ENCODE data around the gene DNAJA4.

DNAJA4 gene

DNA sequence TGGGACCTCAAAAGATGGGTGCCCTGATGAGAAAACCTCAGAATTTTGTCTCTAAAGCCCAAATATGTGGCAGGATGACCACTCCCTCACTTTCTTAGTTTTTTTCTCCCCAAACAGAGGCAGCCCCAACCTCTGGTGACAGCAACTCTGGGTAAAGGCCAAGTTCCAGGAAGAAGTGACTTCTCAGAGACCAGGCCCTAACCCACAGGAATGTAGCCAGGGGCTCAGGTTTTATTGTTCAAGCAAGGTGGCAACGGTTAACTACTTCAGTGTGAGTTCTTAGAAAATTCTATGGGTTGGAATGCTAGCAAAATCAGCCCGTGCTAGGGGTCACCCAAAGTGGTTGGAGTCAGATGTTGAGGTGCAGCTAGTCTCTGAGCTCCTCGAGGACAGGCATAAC lies 5.1 kb upstream of the DNAJA4 start:
- Histone ChIP-seq H3K27me3 (ENCODE audit: insufficient read depth, low read length, poor library complexity, severe bottlenecking) (no peaks in the 10 kb centered on the region), H3F3A (ENCODE audit: low read depth) (no peaks in the 10 kb centered on the region), H3K9me3 (ENCODE audit: insufficient read depth, low read depth, low read length) (no peaks in the 10 kb centered on the region), H3K79me2 (ENCODE audit: insufficient read depth, low read length) (no peaks in the 10 kb centered on the region), H2AFZ (ENCODE audit: low read length) (peak overlapping the region; percentile 36; the same call in 1 of the 2 replicates), H3K4me3 (ENCODE audit: low read length, poor library complexity, severe bottlenecking) (no peak overlapping the region), H3K4me1 (ENCODE audit: insufficient read depth, low read length, poor library complexity, severe bottlenecking) (no peaks in the 10 kb centered on the region), H3K9ac (ENCODE audit: low read depth, low read length, poor library complexity, severe bottlenecking) (no peak overlapping the region), H3K9me2 (replicated peaks; ENCODE audit: low read depth, low read length) (no peaks in the 10 kb centered on the region), H4K20me1 (ENCODE audit: insufficient read depth, low read length, poor library complexity, severe bottlenecking) (no peaks in the 10 kb centered on the region), H3K4me2 (ENCODE audit: low read depth, low read length, poor library complexity, severe bottlenecking) (no peak overlapping the region), H3K36me3 (ENCODE audit: insufficient read depth, low read length) (no peaks in the 10 kb centered on the region)
- TF ChIP-seq EZH2phosphoT487 (IDR thresholded peaks at IDR 0.05; ENCODE audit: borderline replicate concordance) = no peak
- TF ChIP-seq, protein P1, sequence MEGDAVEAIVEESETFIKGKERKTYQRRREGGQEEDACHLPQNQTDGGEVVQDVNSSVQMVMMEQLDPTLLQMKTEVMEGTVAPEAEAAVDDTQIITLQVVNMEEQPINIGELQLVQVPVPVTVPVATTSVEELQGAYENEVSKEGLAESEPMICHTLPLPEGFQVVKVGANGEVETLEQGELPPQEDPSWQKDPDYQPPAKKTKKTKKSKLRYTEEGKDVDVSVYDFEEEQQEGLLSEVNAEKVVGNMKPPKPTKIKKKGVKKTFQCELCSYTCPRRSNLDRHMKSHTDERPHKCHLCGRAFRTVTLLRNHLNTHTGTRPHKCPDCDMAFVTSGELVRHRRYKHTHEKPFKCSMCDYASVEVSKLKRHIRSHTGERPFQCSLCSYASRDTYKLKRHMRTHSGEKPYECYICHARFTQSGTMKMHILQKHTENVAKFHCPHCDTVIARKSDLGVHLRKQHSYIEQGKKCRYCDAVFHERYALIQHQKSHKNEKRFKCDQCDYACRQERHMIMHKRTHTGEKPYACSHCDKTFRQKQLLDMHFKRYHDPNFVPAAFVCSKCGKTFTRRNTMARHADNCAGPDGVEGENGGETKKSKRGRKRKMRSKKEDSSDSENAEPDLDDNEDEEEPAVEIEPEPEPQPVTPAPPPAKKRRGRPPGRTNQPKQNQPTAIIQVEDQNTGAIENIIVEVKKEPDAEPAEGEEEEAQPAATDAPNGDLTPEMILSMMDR (conservative IDR thresholded peaks at IDR 0.05; ENCODE audit: low read length) = no peak

DNA sequence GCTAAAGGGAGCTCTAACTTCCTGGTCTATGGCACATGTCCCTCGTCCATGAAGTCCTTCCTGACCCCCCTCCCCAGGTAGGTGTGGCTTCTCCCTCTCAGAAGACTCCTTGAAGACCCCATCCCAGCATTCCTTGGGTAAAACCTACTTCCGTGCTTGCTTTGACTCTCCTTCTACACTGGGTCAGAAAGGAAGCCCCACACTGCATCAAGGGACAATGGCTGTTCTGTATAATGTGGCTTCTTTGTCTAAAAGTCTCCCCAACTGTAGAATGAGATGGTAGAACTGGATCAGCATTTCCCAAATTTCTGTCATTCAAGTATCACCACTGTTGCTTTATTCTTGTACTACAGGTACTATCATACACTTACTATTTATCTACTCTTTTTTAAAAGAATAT lies 3.9 kb upstream of the DNAJA4 start:
- no peaks in the 10 kb centered on the region for H3F3A ChIP-seq (ENCODE audit: low read depth)
- H3K36me3 ChIP-seq (ENCODE audit: insufficient read depth, low read length) = no peaks in the 10 kb centered on the region
- TF ChIP-seq, protein P1 (conservative IDR thresholded peaks at IDR 0.05; ENCODE audit: low read length) = no peak
- TF ChIP-seq EZH2phosphoT487 (IDR thresholded peaks at IDR 0.05; ENCODE audit: borderline replicate concordance) = no peak
- no peaks in the 10 kb centered on the region for H3K4me1 ChIP-seq (ENCODE audit: insufficient read depth, low read length, poor library complexity, severe bottlenecking)
- no peak overlapping the region for H3K4me3 ChIP-seq (ENCODE audit: low read length, poor library complexity, severe bottlenecking)
- no peaks in the 10 kb centered on the region for H3K79me2 ChIP-seq (ENCODE audit: insufficient read depth, low read length)
- H3K9me3 ChIP-seq (ENCODE audit: insufficient read depth, low read depth, low read length) = no peaks in the 10 kb centered on the region
- H3K9me2 ChIP-seq (replicated peaks; ENCODE audit: low read depth, low read length) = no peaks in the 10 kb centered on the region
- H4K20me1 ChIP-seq (ENCODE audit: insufficient read depth, low read length, poor library complexity, severe bottlenecking) = no peaks in the 10 kb centered on the region
- no peak overlapping the region for H3K9ac ChIP-seq (ENCODE audit: low read depth, low read length, poor library complexity, severe bottlenecking)
- peak overlapping the region; percentile 83 for H2AFZ ChIP-seq (ENCODE audit: low read length)
- H3K4me2 ChIP-seq (ENCODE audit: low read depth, low read length, poor library complexity, severe bottlenecking) = no peak overlapping the region
- H3K27me3 ChIP-seq (ENCODE audit: insufficient read depth, low read length, poor library complexity, severe bottlenecking) = no peaks in the 10 kb centered on the region

DNA sequence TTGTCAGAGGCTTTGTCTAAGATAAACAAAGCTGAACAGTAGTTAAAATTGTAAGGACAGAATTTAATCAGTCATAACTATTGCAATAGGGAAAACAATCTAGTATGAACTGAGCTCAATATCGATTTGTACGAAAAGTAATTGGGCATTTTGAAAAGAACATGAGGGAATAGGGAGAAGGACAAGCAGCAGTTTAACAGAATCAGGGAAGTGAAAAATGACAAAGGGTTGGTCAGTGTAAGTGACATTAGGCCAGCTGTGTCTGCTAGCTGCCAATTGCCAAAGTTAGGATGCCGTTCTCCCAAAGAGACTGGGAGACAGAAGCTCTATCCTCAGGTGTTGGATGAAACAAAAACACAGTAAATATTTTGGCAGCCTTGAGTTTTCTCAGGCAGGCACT lies 3.3 kb upstream of the DNAJA4 start:
- no peaks in the 10 kb centered on the region for H3K27me3 ChIP-seq (ENCODE audit: insufficient read depth, low read length, poor library complexity, severe bottlenecking)
- H3K9ac ChIP-seq (ENCODE audit: low read depth, low read length, poor library complexity, severe bottlenecking) = no peak overlapping the region
- no peaks in the 10 kb centered on the region for H3K79me2 ChIP-seq (ENCODE audit: insufficient read depth, low read length)
- no peak overlapping the region for H3K4me2 ChIP-seq (ENCODE audit: low read depth, low read length, poor library complexity, severe bottlenecking)
- no peaks in the 10 kb centered on the region for H3K9me3 ChIP-seq (ENCODE audit: insufficient read depth, low read depth, low read length)
- H3F3A ChIP-seq (ENCODE audit: low read depth) = no peaks in the 10 kb centered on the region
- H3K4me3 ChIP-seq (ENCODE audit: low read length, poor library complexity, severe bottlenecking) = no peak overlapping the region
- H3K36me3 ChIP-seq (ENCODE audit: insufficient read depth, low read length) = no peaks in the 10 kb centered on the region
- no peaks in the 10 kb centered on the region for H3K9me2 ChIP-seq (replicated peaks; ENCODE audit: low read depth, low read length)
- no peaks in the 10 kb centered on the region for H3K4me1 ChIP-seq (ENCODE audit: insufficient read depth, low read length, poor library complexity, severe bottlenecking)
- TF ChIP-seq, protein P1 (conservative IDR thresholded peaks at IDR 0.05; ENCODE audit: low read length) = no peak
- no peak for TF ChIP-seq EZH2phosphoT487 (IDR thresholded peaks at IDR 0.05; ENCODE audit: borderline replicate concordance)
- H2AFZ ChIP-seq (ENCODE audit: low read length) = no peak overlapping the region
- H4K20me1 ChIP-seq (ENCODE audit: insufficient read depth, low read length, poor library complexity, severe bottlenecking) = no peaks in the 10 kb centered on the region

Measured in Loucy (cell line).